DMS53 (cell line): Measurements from ENCODE around the gene EFEMP2.
A peak's percentile ranks its signal among the peaks of the same experiment; 100 is the strongest.

Experiments used
- DNase-seq: peaks from one replicate; lab custom pipeline; 2025; lab: John Stamatoyannopoulos, UW

Gene EFEMP2

DNA sequence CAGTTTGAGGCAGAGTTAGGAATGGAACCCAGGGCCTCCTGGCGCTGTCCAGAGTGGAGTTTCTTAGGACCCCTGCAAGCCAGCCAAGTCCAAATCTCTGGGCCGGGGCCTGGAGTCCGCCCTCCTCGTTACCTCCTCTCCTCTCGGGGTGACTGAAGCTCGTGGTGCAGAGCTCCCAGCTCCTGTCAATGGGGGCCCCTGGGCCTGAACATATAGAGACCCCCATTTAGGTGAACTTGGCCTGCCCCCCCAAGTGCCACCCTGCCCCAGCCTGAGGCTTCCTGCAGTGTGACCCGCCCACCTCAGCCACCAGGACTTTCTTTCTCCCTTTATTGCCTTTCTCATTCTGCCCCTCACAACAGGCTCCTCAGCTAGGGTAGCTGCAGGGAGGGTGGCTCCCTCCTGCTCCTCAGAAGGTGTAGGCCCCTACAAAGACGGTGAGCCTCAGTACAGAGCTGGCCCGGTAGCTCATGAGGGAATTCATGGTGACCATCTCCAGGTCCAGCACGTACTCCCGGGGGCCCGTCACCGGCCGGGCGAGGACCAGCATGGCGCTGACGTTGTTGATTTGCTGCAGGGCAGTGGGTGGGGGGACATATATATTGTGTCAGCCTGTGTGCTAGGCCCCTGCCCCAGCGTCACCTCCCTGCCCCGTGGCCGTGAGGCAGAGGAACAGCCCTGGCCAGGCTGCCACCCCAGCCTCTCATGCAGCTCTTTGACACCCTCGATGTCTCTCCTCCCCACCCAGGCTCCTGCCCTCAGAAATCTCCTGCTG lies 5.9 kb downstream of the EFEMP2 start:
- no peak for DNase-seq

DNA sequence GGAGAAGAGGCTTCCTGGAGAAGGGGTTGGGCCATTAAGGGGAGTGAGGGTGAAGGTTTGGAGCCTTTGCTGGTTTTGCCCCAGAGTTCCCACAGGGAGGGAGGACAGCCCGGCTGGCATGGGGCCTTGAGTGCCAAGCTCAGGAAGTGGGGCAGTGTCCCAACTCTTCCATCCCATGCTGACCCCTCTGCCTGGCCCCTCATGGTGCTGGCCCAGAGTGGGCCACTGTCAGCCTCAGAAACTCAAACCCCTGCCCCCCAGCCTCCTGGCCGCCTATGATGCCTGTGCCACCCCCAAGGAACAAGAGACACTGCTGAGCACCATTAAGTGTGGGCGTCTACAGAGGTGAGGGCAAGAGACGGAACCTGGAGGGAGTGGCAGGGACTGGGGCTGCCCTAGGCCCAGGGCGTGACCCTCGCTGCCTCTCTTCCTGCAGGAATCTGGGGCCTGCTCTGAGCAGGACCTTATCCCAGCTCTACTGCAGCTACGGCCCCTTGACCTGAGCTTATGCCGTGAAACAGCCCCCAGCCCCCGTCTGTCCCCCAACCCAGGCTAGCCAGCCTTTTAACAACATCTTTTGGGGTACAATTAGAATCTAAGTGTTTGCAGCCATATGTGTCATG lies 6.9 kb downstream of the EFEMP2 start:
- no peak for DNase-seq

DNA sequence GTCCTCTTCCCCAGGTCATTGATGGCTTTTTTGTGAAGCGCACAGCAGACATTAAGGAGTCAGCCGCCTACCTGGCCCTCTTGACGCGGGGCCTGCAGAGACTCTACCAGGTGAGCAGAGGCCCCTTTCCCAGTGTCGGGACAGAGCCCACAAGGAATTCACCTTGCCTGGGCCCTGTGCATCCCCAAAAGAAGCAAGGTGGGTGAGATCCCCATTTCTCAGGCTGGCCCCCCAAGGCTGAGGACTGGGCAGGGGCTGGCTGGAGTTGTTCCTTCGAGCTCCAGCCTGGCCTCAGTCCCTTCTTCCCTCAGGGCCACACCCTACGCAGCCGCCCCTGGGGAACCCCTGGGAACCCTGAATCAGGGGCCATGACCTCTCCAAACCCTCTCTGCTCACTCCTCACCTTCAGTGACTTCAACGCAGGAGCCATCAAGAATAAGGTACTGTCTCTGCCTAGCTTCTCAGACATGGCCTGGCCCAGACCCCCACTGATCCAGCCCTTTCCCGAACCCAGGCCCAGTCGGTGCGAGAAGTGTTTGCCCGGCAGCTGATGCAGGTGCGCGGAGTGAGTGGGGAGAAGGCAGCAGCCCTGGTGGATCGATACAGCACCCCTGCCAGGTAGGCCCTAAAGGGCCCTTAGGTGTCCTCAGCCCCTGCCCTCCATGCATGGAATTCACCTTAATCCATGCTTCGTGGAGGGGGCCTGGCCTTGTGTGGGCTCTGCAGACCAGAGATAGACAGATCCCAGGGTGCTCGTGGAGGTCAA lies 7.7 kb downstream of the EFEMP2 start:
- DNase-seq, result no peak

- no peak for DNase-seq
Observed at GRCh38 chr11:65863889-65864705, 8.5 kb downstream of the EFEMP2 start.

DNA sequence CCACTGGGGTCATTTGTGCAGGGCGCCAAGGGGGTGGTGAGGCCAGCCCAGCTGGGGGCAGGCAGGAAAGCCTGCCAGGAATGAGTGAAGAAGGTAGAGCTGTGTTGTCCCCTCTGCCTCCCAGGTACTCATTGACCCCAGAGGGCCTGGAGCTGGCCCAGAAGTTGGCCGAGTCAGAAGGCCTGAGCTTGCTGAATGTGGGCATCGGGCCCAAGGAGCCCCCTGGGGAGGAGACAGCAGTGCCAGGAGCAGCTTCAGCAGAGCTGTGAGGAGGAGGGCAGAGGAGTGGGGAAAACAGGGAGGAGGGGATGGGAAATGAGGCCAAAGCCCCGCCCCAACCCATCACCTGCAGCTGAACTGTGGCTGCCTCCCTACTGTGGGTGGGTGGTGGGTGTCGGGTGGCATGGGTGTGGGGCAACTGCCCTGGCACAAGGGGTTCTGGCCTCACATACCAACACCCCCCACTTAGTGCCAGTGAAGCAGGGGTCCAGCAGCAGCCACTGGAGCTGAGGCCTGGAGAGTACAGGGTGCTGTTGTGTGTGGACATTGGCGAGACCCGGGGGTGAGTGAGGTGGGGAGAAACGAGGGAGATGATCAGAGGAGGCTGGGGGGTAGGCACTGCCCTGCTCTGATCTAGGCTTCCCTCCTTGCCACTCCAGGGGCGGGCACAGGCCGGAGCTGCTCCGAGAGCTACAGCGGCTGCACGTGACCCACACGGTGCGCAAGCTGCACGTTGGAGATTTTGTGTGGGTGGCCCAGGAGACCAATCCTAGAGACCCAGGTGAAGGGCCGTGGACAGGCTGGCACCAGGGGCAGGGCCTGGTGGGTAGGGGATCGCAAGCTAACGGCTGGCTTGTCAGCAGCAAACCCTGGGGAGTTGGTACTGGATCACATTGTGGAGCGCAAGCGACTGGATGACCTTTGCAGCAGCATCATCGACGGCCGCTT lies 9.4 kb downstream of the EFEMP2 start:
- no peak for DNase-seq

DNA sequence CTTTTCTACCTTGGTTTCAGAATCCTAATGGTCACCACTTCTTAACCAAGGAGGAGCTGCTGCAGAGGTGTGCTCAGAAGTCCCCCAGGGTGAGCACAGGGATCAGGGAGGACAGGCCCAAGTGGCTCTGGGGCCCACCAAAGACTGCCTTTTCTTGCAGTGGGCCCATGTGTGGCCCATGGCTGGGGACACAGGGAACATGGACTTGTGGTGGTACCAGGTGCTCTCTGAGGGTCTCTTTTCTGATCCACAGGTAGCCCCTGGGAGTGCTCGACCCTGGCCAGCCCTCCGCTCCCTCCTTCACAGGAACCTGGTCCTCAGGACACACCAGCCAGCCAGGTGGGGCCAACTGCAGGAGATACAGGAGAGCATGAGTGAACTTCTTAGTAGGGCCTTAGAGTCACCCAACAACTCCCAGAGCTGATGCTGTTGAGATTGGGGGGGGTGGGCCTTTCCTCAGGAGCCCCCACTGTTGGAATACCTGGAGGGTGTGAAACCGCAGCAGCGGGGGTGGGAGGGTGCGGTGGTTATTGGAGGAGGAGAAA lies 10.3 kb downstream of the EFEMP2 start:
- DNase-seq, result no peak

- no peak for DNase-seq
Observed at GRCh38 chr11:65861533-65862183, 10.9 kb downstream of the EFEMP2 start.

DNA sequence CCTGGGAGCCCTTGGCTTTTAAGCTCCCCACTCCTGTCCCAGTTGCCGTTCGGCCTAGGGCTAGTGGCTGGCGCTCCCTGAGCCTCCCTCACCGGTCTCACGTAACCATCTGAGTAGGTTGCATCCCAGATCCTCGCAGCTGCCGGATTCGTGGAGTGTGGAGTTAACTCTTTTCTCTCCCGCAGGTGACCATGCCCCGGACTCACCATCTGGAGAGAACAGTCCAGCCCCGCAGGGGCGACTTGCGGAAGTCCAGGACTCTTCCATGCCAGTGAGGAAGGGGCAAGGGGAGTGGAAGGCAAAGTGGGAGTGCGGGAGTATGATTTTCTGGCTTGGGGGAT lies 11.5 kb downstream of the EFEMP2 start:
- peak; percentile 76 for DNase-seq

DNA sequence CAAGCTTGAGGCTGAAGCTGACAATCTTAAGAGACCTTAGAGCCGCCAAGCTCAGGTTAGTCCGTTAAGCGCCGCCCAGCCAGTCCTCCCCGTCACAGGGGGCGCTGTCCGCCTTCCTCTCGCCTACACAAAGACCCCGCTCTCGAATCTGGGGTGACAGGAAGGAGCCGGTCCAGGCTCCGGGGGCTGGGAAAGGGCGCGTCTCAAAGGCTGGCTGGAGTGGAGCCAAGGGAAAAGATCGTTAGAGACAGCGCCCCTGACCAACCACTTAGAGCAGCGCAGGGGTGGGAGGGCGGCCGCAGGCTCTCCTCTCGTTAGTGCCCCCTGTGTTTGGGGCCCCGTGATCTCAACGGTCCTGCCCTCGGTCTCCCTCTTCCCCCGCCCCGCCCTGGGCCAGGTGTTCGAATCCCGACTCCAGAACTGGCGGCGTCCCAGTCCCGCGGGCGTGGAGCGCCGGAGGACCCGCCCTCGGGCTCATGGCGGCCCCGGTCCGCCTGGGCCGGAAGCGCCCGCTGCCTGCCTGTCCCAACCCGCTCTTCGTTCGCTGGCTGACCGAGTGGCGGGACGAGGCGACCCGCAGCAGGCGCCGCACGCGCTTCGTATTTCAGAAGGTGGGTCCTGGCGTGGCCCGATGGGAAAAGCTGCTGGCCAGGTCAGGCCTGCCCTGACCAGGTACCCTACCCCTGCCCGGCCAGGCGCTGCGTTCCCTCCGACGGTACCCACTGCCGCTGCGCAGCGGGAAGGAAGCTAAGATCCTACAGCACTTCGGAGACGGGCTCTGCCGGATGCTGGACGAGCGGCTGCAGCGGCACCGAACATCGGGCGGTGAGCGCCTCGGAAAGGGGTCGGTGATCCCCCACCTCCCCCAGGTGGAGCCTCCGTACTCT lies 12.1 kb downstream of the EFEMP2 start, which contains the start of gene MUS81:
Gene MUS81, plus strand, starts transcription at position 156 of the 887 bp plus-strand sequence. Its CDS starts 321 bp downstream, at position 477.
- peak; percentile 98 for DNase-seq

- DNase-seq, result peak; percentile 84
Observed at GRCh38 chr11:65859812-65860277, 12.8 kb downstream of the EFEMP2 start.

- peak; percentile 100 for DNase-seq
Observed at GRCh38 chr11:65859095-65859811, 13.3 kb downstream of the EFEMP2 start.

GRCh38 chr11:65858681-65859087 lies 13.9 kb downstream of the EFEMP2 start:
- no peak for DNase-seq

GRCh38 chr11:65857853-65858680 lies 14.5 kb downstream of the EFEMP2 start, which contains the start of gene CFL1:
CFL1 (minus strand) TSS chr11:65858180; CDS start chr11:65858099, 81 bp downstream.
- DNase-seq, result peak; percentile 99

- peak; percentile 86 for DNase-seq
Observed at GRCh38 chr11:65857500-65857852, 15.1 kb downstream of the EFEMP2 start.

- peak; percentile 88 for DNase-seq
Observed at GRCh38 chr11:65856689-65857499, 15.7 kb downstream of the EFEMP2 start.

GRCh38 chr11:65855927-65856363 lies 16.7 kb downstream of the EFEMP2 start:
- no peak for DNase-seq
